GM12801 (cell line): Measurements from ENCODE around the gene PSMC3.

ENCODE experiments used
- CTCF ChIP-seq: IDR thresholded peaks from one replicate; pipeline ENCODE4 v1.5.1; 2011; ENCODE audit warnings: control low read depth; ENCODE audit not compliant: insufficient read length; ENCODE audit errors: extremely low read depth

PSMC3 gene

GRCh38 chr11:47403135-47403534, 23.1 kb downstream of the PSMC3 start:
- TF ChIP-seq CTCF: no peak

GRCh38 chr11:47400768-47401279, 25.4 kb downstream of the PSMC3 start:
- TF ChIP-seq CTCF: no peak

- TF ChIP-seq CTCF: no peak
Observed at GRCh38 chr11:47399860-47400767, 26.1 kb downstream of the PSMC3 start.

GRCh38 chr11:47398551-47398950, 27.7 kb downstream of the PSMC3 start:
- TF ChIP-seq CTCF: no peak

- TF ChIP-seq CTCF: no peak
Observed at GRCh38 chr11:47398011-47398410, 28.2 kb downstream of the PSMC3 start.

- TF ChIP-seq CTCF: no peak
Observed at GRCh38 chr11:47396049-47396320, 30.3 kb downstream of the PSMC3 start.

- no peak for TF ChIP-seq CTCF
Observed at GRCh38 chr11:47395223-47396048, 30.8 kb downstream of the PSMC3 start.
